Thoracic aorta (tissue), 2 donors: ENCODE data around the gene PSMD13. TPM values are rescaled to one million over a fixed set of nuclear protein-coding genes. Genes with fewer than 3 reads are reported as not detected.

Experiments used
- ATAC-seq: fragments of 150-250 bp; one replicate; pipeline ENCODE4 v1.8.0; 2017; ENCODE audit warnings: low read depth; ENCODE audit not compliant: insufficient number of reproducible peaks, low FRiP score
- DNase-seq: peaks from one replicate; pipeline ENCODE4 v3.0.0-alpha.2; 2020; ENCODE audit warnings: low spot score
- H3K27ac ChIP-seq, 2 donors: fragments of 200-600 bp; sonication (generic); 1 replicate in 1 of 2; 2 replicates in 1 of 2; pipeline ENCODE4 v1.5.1; 2016; ENCODE audit warnings: mild to moderate bottlenecking in 2 of 2, moderate library complexity in 2 of 2
- H3K27me3 ChIP-seq: fragments of 200-600 bp; sonication (generic); replicated peaks from 2 replicates; pipeline ENCODE4 v1.6.0; 2016; ENCODE audit warnings: mild to moderate bottlenecking; ENCODE audit not compliant: insufficient read depth
- H3K36me3 ChIP-seq: fragments of 200-600 bp; sonication (generic); one replicate; pipeline ENCODE4 v1.5.1; 2016
- H3K4me1 ChIP-seq, 2 donors: fragments of 200-600 bp; sonication (generic); 1 replicate in 1 of 2; 2 replicates in 1 of 2; pipeline versions ENCODE4 v1.5.1 to v1.6.0; 2016; ENCODE audit warnings: low read depth in 2 of 2, mild to moderate bottlenecking in 1 of 2; ENCODE audit not compliant: control insufficient read depth in 1 of 2
- H3K4me3 ChIP-seq: fragments of 200-600 bp; sonication (generic); 2 replicates; pipeline ENCODE4 v1.5.1; 2016; ENCODE audit warnings: mild to moderate bottlenecking
- H3K9me3 ChIP-seq: fragments of 200-600 bp; sonication (generic); 2 replicates; pipeline ENCODE4 v1.5.1; 2016
- total RNA-seq, 2 donors: library from RNA; depleted of rRNA; stranded (reverse); fragments of >200 nt; gene quantifications; one replicate each; pipeline versions ENCODE4 v1.1.0 to v1.2.3, GENCODE V29; 2016
- TF ChIP-seq, protein P1 (sequence below): fragments of 200-600 bp; sonication (generic); IDR thresholded peaks from one replicate; pipeline ENCODE4 v1.5.1; 2019; ENCODE audit warnings: antibody characterized with exemption

The PSMD13 gene
- total RNA-seq, 2 donors from 2014 or later = 79.6 to 90.8 TPM

GRCh38 chr11:214083-214482 lies 22.7 kb upstream of the PSMD13 start:
- no peak for DNase-seq
- peaks cover 59% of the 10 kb centered on the region for H3K36me3 ChIP-seq
- no peaks in the 10 kb centered on the region for H3K27me3 ChIP-seq

DNA sequence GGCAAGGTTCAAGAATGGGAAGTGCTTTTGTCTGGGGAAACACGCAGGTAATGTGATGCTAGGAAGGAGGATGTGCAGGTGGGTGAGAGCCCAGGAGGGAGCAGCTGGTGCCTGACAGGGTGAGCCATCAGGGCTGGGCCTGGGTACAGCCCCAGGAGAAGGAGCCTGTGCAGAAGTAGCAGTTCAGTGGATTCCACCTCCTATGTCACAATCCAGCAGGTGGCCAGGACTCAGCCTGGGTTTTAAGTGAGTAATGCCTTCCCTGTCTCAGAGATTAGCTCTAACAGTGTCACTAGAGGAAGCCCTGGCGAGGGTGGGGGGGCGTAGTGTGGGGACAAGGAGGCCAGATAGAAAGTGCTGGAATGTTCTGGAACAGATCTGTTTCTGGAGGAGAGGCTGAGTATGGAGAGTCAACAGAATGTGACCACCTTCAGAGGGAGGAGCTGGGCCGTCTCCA lies 21.2 kb upstream of the PSMD13 start:
- H3K4me1 ChIP-seq = peaks cover 4 to 14% of the 10 kb centered on the region in 2 donors
- TF ChIP-seq, protein P1, sequence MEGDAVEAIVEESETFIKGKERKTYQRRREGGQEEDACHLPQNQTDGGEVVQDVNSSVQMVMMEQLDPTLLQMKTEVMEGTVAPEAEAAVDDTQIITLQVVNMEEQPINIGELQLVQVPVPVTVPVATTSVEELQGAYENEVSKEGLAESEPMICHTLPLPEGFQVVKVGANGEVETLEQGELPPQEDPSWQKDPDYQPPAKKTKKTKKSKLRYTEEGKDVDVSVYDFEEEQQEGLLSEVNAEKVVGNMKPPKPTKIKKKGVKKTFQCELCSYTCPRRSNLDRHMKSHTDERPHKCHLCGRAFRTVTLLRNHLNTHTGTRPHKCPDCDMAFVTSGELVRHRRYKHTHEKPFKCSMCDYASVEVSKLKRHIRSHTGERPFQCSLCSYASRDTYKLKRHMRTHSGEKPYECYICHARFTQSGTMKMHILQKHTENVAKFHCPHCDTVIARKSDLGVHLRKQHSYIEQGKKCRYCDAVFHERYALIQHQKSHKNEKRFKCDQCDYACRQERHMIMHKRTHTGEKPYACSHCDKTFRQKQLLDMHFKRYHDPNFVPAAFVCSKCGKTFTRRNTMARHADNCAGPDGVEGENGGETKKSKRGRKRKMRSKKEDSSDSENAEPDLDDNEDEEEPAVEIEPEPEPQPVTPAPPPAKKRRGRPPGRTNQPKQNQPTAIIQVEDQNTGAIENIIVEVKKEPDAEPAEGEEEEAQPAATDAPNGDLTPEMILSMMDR = no peak
- H3K4me3 ChIP-seq = no peak overlapping the region
- no peaks in the 10 kb centered on the region for H3K27me3 ChIP-seq
- DNase-seq = no peak
- no peak overlapping the region for H3K27ac ChIP-seq
- no peak for ATAC-seq
- H3K36me3 ChIP-seq = peaks cover 55% of the 10 kb centered on the region
- no peaks in the 10 kb centered on the region for H3K9me3 ChIP-seq

More at GRCh38 chr11:214083-214482, 22.7 kb upstream of the PSMD13 start:
- no peak for ATAC-seq
- Histone ChIP-seq H3K4me3 (no peak overlapping the region), H3K4me1 (peaks cover 18 to 29% of the 10 kb centered on the region in 2 donors), H3K9me3 (no peaks in the 10 kb centered on the region), H3K27ac (no peak overlapping the region)
- TF ChIP-seq, protein P1 = no peak

DNA sequence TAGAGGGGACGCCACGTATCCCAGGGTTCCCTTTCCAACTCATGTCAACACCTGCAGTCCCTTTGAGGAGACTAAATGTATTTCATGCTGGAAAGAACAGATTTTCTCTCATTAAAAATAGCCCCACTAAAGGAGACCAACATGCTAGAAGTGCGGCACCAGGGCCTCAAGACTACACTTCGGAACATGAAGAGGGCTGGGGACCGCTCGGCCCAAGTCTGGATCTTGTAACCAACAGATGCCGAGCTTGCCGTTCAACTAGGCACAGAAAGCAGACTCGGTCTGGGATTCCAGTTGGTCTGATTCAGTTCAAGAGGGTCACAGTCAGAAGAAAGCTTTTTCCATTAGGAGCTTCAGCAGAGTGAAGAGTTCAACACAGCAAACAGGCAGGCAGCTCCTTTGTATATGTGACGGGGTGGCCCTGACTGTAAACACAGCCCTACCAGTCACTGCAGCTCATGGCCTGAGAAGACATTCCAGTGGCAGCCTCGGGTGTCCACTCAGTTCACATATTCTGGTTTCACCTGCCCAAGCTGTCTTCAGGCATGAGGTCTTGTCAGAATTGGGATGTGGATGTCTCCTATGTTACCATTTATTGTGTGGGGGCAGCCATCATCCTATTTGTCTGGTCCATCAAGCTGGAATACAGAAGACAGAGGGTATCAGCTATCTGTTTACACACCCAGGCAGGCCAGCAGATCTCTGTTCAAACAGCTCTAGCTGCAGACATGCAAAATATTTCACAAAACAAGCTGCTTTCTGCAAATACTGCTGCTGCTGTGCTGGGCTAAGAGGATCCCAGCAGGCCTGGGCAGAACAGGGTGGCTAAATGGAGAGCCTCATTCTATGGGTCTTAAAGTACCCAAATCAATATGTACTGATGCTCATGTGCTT lies 20.4 kb upstream of the PSMD13 start:
- DNase-seq (no peak), ATAC-seq (no peak)
- Histone ChIP-seq H3K4me1 (peaks cover 0 to 6% of the 10 kb centered on the region in 2 donors), H3K36me3 (peaks cover 48% of the 10 kb centered on the region), H3K27me3 (no peaks in the 10 kb centered on the region), H3K9me3 (no peaks in the 10 kb centered on the region), H3K27ac (no peak overlapping the region), H3K4me3 (no peak overlapping the region)
- TF ChIP-seq, protein P1 = no peak

GRCh38 chr11:217704-218103 lies 19.1 kb upstream of the PSMD13 start:
- ATAC-seq = no peak

More at GRCh38 chr11:217704-218103, 19.1 kb upstream of the PSMD13 start:
- TF ChIP-seq, protein P1 = no peak
- Histone ChIP-seq H3K27me3 (no peaks in the 10 kb centered on the region), H3K4me3 (no peak overlapping the region), H3K9me3 (no peaks in the 10 kb centered on the region), H3K36me3 (peaks cover 34% of the 10 kb centered on the region), H3K27ac (no peak overlapping the region), H3K4me1 (no peaks in the 10 kb centered on the region)
- DNase-seq = no peak
